NT2/D1 (cell line): ENCODE measurements around the gene CDK11B.
"Not testable (repeated sequence)": the region's sequence is repeated elsewhere in the genome, so short reads cannot be mapped to it uniquely, and the experiment has no call there.

Experiments
- YY1 ChIP-seq: IDR thresholded peaks from 2 replicates; pipeline ENCODE4 v1.6.1; 2011; ENCODE audit not compliant: insufficient read length, insufficient read depth
- ZNF274 ChIP-seq: IDR thresholded peaks from 2 replicates; pipeline ENCODE4 v1.6.1; 2011; ENCODE audit warnings: mild to moderate bottlenecking, low read depth, low read length

- not testable (repeated sequence) for TF ChIP-seq YY1, ZNF274
These were observed 43.7 kb upstream of the CDK11B start for GRCh38 chr1:1702506-1702905.
